Measurements from ENCODE around the gene GABRA4.

Gene GABRA4

DNA sequence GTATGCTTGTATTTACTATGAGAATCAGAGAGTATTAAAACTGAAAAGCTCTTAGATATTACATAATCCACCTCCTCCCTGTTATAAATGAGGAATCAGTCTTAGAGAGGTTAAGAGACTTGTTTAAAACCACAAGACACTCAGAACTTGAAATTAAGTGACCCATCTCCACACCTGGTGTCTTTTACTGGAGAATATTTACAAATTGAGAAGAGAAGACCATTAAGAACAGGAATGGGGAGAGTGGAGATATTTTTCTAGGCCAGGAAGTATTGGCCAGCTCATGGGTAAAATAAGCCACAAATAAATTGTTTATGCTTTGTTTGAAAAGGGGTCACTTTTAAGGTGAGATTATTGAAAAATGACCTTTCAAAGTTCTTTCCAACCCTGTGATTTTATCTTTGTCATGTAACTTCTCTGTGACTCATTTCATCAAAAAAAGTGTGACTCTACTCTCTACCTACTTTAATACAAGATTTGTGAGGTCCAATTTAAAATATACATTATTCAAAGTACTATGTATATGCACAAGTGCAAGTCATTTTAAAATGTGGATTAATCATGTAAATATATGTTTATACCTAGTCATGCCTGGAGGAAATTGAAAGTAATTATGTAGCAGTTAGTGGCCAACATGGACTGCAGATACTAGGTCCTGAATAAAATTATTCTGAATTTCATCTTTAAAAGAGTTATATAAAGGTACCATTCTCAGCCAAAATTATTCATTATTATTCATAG, 68.4 kb downstream of the GABRA4 start:
- DNase-seq = no peak

DNA sequence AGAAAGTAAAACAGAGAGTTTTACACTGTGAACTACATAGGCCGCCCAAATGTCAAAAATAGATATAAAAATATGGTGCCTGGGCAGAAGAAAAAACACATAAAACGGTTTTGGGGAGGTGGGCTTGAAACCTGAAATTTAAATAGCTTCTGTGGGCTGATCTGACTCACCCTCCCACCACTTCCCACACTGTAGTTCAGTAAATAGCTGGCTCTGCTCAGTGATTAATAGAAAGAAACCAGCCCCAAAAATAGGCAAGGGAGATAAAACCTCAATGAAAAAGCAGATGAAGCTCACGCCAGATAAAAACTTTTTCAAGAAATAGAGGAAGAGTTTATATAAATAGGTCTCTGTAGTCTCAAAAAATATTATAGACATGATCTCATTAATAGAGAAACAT, 71.2 kb downstream of the GABRA4 start:
- no peak for DNase-seq

DNA sequence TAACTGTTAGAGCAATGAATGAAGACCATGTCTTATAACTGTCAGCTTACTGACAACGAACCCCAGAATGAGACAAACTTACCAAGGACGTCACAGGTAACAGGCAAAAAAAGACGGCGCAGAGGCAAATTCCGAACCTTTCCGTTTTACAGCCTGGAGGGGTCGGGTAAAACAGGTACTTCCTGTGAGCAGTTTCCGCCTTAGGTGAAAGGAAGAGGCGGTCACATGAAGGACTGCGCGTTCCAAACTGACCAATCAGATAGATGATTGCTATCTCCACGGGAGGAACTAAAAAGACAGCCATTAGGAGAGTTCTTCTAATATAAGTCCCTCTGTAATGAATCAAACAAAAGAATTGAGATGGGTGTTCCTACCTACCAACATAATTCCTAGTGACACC, 84.3 kb downstream of the GABRA4 start, which contains the start of gene COX7B2:
Gene COX7B2, minus strand, starts transcription at position 168 of the 400 bp plus-strand sequence. CDS start 174,053 bp downstream, outside the sequence.
- DNase-seq = no peak

DNA sequence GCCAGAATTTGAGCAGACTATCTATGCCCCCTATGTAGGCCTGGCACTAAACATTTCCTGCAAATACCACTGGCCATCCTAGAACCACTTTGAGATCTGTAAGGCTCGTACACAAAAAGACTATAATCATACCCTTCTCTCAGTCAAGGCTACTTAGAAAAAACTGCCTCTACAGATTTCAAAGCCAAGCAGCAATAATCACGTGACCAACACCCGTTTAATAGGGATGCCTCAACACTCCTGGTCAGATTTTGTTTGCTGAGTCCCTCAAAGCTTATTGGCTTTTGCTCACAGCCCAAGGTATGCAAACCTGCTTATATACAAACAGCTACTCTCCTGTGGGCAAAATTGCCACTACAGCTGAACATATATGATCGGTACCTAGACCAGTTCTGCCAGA, 85.2 kb downstream of the GABRA4 start:
- no peak for DNase-seq

DNA sequence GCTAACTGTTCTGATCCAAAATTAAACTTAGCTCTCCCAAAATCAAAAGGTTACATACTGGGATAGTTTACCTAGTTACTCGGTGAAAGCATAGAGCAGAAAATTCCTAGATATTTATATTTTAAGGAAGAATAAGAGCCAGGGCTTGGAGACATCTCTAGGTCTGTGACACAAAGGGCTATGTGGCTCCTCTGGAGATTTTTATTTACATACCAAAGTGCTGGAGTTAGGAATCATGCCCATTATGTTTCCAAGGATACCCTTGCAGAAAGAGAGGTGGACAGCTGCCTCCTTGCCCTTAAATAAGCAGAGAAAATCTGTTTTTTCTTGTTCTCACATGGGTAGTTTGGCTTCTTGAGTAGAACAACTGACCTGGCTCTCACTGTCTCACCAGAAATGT, 93.3 kb downstream of the GABRA4 start:
- no peak for DNase-seq

DNA sequence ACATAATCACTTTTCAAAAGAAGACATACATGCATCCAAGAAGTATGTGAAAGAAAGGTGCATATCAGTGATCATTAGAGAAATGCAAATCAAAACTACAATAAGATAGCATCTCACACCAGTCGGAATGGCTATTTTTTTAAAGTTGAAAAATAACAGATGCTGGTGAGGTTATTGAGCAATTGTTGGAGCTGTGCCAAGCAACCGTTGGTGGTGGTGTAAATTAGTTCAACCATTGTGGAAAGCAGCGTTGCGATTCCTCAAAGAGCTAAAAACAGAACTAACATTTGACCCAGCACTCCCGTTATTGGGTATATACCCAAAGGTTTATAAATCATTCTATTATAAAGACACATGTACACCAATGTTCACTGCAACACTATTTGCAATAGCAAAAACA, 98.6 kb downstream of the GABRA4 start:
- DNase-seq = peak; percentile 54

DNA sequence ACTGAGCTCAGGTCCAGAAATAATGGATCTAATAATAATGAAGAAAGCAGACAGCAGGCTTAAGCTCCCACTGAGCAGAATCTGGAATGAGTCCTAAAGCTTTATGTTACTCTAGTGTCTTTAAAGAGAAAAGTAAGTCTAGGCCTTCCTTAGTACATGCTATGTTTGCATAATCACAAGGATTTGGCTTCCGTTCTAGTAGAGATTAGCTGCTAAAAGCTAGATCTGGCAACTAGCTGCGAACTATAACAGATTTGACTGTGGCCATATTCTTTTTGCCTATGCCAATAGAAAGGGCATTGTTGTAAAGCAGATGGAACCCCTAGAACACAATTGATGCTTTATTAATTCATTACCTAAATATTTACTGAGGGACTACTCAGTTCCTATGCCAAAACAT, 103.3 kb downstream of the GABRA4 start:
- no peak for DNase-seq

DNA sequence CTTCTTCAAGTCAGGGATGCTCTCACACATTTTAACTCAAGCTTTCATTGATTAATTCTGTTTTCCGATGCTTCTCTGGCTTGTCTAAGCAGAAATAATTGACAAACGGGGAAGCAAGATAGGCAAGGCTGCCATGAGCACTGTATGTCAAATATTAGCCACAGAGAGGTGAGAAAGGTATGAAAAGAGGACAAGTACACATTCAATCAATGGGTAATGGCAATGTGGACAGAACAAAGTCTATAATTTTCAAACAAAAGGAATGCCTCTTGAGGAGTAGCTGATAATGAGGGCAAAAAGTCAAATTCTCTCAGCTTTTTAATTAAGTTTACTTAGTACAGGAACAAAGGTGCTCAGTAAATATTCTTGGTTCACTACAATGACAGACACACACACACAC, 104.0 kb downstream of the GABRA4 start:
- no peak for DNase-seq

DNA sequence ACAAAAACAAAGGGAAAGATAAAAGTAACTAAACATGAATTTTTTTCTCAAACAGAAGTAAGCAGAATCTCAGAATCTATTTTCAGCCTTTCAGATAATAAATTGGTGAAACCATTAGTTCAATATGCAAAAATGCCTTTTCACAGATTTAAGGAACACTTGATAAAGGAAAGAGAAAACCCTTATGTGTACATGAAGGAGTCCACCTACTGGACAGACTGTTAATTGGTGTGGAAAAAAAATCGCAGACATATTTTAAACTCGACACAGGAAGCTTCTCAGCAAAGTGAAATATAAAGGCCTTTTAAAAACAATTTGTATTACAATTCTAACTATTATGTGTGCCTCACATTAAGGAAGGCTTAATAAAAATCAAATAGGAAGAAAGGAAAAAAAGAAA, 106.7 kb downstream of the GABRA4 start:
- DNase-seq = no peak

DNA sequence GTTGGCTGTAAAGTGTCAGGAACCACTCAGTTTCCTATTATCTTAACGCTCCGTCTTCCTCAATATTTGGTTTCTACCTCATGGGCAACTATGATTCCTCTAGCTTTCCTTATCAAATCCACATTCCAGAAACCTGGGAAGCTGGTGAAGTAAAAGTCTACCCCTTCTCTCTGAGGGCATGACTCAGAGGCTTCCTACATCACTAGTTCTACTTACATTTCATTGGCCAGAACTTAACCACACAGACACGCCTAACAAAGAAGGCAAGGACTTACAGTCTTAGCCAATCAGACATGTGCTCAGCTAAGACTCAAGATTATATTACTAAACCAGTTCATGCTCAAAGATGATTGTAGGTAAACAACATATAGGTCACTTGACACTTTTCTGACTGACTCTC, 114.7 kb downstream of the GABRA4 start:
- DNase-seq = no peak

DNA sequence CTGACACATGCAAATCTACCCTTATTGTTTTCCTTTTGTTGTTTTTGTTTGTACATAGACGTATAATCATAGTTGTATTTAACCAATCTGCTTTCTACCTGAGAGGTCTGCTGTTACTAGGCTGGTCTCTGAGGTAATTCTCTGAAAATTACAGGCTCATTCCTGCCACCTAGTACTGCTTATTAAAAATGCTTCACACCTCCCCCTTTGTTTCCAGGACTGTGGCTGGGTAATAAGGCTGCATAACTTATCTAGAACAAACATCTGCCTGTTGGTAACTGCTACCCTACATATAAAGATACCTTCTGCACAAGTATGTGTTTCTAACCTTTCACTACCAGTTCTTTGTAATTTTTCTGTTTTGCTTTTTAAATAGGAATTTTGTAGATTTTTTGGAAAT, 118.6 kb downstream of the GABRA4 start:
- peak; percentile 0 for DNase-seq

DNA sequence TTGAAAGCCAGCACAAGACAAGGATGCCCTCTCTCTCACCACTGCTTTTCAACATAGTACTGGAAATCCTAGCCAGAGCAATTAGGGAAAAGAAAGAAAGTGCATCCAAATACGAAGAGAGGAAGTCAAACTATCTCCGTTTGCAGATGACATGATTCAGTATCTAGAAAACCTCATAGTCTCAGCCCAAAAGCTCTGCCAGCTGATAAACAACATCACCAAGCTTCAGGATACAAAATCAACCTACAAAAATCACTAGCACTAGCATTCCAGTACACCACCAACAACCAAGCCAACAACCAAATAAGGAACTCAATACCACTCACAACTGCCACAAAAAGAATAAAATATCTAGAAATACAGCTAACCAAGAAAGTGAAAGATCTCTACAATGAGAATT, 123.0 kb downstream of the GABRA4 start:
- DNase-seq = no peak
